Peyer's patch (tissue), 4 donors: Measurements from ENCODE around the gene RNF152. TPM values are rescaled to one million over a fixed set of nuclear protein-coding genes. Genes with fewer than 3 reads are reported as not detected.

Experiments used
- DNase-seq, 3 donors: peaks; one replicate each; pipeline ENCODE4 v3.0.0-alpha.2; 2017 to 2019
- H3K27ac ChIP-seq, 4 donors: fragments of 200-600 bp; sonication (generic); one replicate each; pipeline ENCODE4 v1.5.1; 2016 to 2019
- H3K27me3 ChIP-seq, 2 donors: fragments of 200-600 bp; sonication (generic); one replicate each; pipeline ENCODE4 v1.5.1; 2019
- H3K36me3 ChIP-seq, 3 donors: fragments of 200-600 bp; sonication (generic); one replicate each; pipeline ENCODE4 v1.5.1; 2016 to 2019
- H3K4me1 ChIP-seq, 4 donors: fragments of 200-600 bp; sonication (generic); one replicate each; pipeline ENCODE4 v1.5.1; 2016 to 2019
- H3K4me3 ChIP-seq, 4 donors: fragments of 200-600 bp; sonication (generic); 1 replicate in 3 of 4; 2 replicates in 1 of 4; pipeline ENCODE4 v1.5.1; 2016 to 2019; ENCODE audit warnings: mild to moderate bottlenecking in 1 of 4
- H3K9me3 ChIP-seq, 4 donors: fragments of 200-600 bp; sonication (generic); one replicate each; pipeline ENCODE4 v1.5.1; 2016 to 2019; ENCODE audit warnings: mild to moderate bottlenecking in 1 of 4
- CTCF ChIP-seq, 6 experiments: fragments of 450-650 bp in 4 of 6; fragments of 200-600 bp in 2 of 6; sonication (generic) in 1 of 6; IDR thresholded peaks; one replicate each; pipeline ENCODE4 v1.5.1; 2017 to 2019; ENCODE audit warnings: antibody characterized with exemption in 6 of 6, mild to moderate bottlenecking in 3 of 6, moderate library complexity in 1 of 6
- POLR2A ChIP-seq, 2 donors: fragments of 450-650 bp; IDR thresholded peaks; one replicate each; pipeline ENCODE4 v1.5.1; 2017; ENCODE audit warnings: antibody characterized with exemption in 2 of 2, mild to moderate bottlenecking in 2 of 2, moderate library complexity in 2 of 2
- total RNA-seq, 4 donors: library from RNA; depleted of rRNA; stranded (reverse); fragments of >200 nt; gene quantifications; one replicate each; pipeline ENCODE4 v1.1.0, GENCODE V29; 2016

RNF152 gene
- total RNA-seq, 4 donors from 2014 or later = 17.3 to 185 (median 120) TPM

GRCh38 chr18:61853855-61854254 is 39.0 kb downstream of the RNF152 start:
- Histone ChIP-seq H3K4me3 (no peak overlapping the region), H3K9me3 (no peaks in the 10 kb centered on the region), H3K36me3 (peaks cover 0 to 5% (median 0%) of the 10 kb centered on the region in 3 donors), H3K4me1 (peaks cover 0 to 9% (median 0%) of the 10 kb centered on the region in 4 donors), H3K27ac (no peak overlapping the region), H3K27me3 (no peaks in the 10 kb centered on the region)
- DNase-seq = no peak
- TF ChIP-seq POLR2A (IDR thresholded peaks at IDR 0.05) (no peak), CTCF (IDR thresholded peaks at IDR 0.05) (no peak)

GRCh38 chr18:61852496-61852895 is 40.3 kb downstream of the RNF152 start:
- no peak for TF ChIP-seq CTCF (IDR thresholded peaks at IDR 0.05)
- TF ChIP-seq POLR2A (IDR thresholded peaks at IDR 0.05) = no peak
- no peaks in the 10 kb centered on the region for H3K9me3 ChIP-seq
- no peaks in the 10 kb centered on the region for H3K36me3 ChIP-seq
- no peak overlapping the region for H3K27ac ChIP-seq
- H3K27me3 ChIP-seq = no peaks in the 10 kb centered on the region
- H3K4me1 ChIP-seq = peaks cover 0 to 9% (median 0%) of the 10 kb centered on the region in 4 donors
- H3K4me3 ChIP-seq = no peak overlapping the region
- DNase-seq = no peak

- Histone ChIP-seq H3K9me3 (no peaks in the 10 kb centered on the region), H3K4me1 (peaks cover 0 to 9% (median 0%) of the 10 kb centered on the region in 4 donors), H3K27ac (no peak overlapping the region), H3K36me3 (no peaks in the 10 kb centered on the region), H3K27me3 (no peaks in the 10 kb centered on the region), H3K4me3 (no peak overlapping the region)
- no peak for TF ChIP-seq CTCF (IDR thresholded peaks at IDR 0.05)
- no peak for TF ChIP-seq POLR2A (IDR thresholded peaks at IDR 0.05)
- no peak for DNase-seq
Observed at GRCh38 chr18:61851940-61852451, 40.8 kb downstream of the RNF152 start.

- TF ChIP-seq POLR2A (IDR thresholded peaks at IDR 0.05) = no peak
- TF ChIP-seq CTCF (IDR thresholded peaks at IDR 0.05) = no peak
- no peak for DNase-seq
- peaks cover 0 to 9% (median 0%) of the 10 kb centered on the region in 4 donors for H3K4me1 ChIP-seq
- no peak overlapping the region for H3K27ac ChIP-seq
- H3K4me3 ChIP-seq = no peak overlapping the region
- H3K27me3 ChIP-seq = no peaks in the 10 kb centered on the region
- no peaks in the 10 kb centered on the region for H3K9me3 ChIP-seq
- H3K36me3 ChIP-seq = no peaks in the 10 kb centered on the region
Observed at GRCh38 chr18:61851279-61851678, 41.5 kb downstream of the RNF152 start.

- Histone ChIP-seq H3K27me3 (no peaks in the 10 kb centered on the region), H3K36me3 (no peaks in the 10 kb centered on the region), H3K27ac (no peak overlapping the region), H3K9me3 (no peaks in the 10 kb centered on the region), H3K4me1 (peaks cover 0 to 9% (median 0%) of the 10 kb centered on the region in 4 donors), H3K4me3 (no peak overlapping the region)
- TF ChIP-seq POLR2A (IDR thresholded peaks at IDR 0.05) = no peak
- no peak for TF ChIP-seq CTCF (IDR thresholded peaks at IDR 0.05)
- DNase-seq = no peak
Observed at GRCh38 chr18:61850756-61851155, 42.1 kb downstream of the RNF152 start.
